Stomach smooth muscle (tissue), 2 donors: ENCODE measurements around the gene TNFSF15.
"Not testable (repeated sequence)": the region's sequence is repeated elsewhere in the genome, so short reads cannot be mapped to it uniquely, and the experiment has no call there.

Experiments
- H3K27ac ChIP-seq: one replicate; pipeline ENCODE4 v1.7.0; 2013; ENCODE audit warnings: mild to moderate bottlenecking, low read length, inconsistent platforms
- H3K27me3 ChIP-seq, 2 donors: one replicate each; pipeline ENCODE4 v1.7.0; 2013; ENCODE audit warnings: low read length in 2 of 2; ENCODE audit not compliant: insufficient read depth in 2 of 2, control insufficient read depth in 1 of 2
- H3K36me3 ChIP-seq, 2 donors: one replicate each; pipeline ENCODE4 v1.7.0; 2013; ENCODE audit warnings: low read length in 2 of 2; ENCODE audit not compliant: control insufficient read depth in 2 of 2, insufficient read depth in 2 of 2
- H3K4me1 ChIP-seq: one replicate; pipeline ENCODE4 v1.7.0; 2013; ENCODE audit warnings: low read length; ENCODE audit not compliant: control insufficient read depth, insufficient read depth
- H3K4me3 ChIP-seq, 2 donors: one replicate each; pipeline ENCODE4 v1.7.0; 2013; ENCODE audit warnings: low read length in 2 of 2
- H3K9ac ChIP-seq, 2 donors: one replicate each; pipeline ENCODE4 v1.7.0; 2013; ENCODE audit warnings: low read length in 2 of 2, mild to moderate bottlenecking in 1 of 2
- H3K9me3 ChIP-seq, 2 donors: one replicate each; pipeline ENCODE4 v1.7.0; 2013; ENCODE audit warnings: low read length in 2 of 2; ENCODE audit not compliant: control insufficient read depth in 2 of 2
- donor health status: healthy.
- donor health status: Pancreatic carcinoma.

TNFSF15 gene

GRCh38 chr9:114746591-114747346 is 59.1 kb downstream of the TNFSF15 start:
- Histone ChIP-seq H3K4me3 (no peak overlapping the region), H3K4me1 (no peaks in the 10 kb centered on the region), H3K27ac (no peak overlapping the region), H3K36me3 (no peaks in the 10 kb centered on the region), H3K9ac (no peak overlapping the region), H3K27me3 (no peaks in the 10 kb centered on the region), H3K9me3 (no peaks in the 10 kb centered on the region)

GRCh38 chr9:114745879-114746550 is 59.8 kb downstream of the TNFSF15 start:
- Histone ChIP-seq H3K4me3 (no peak overlapping the region), H3K9ac (no peak overlapping the region), H3K9me3 (no peaks in the 10 kb centered on the region), H3K4me1 (no peaks in the 10 kb centered on the region), H3K27ac (no peak overlapping the region), H3K36me3 (no peaks in the 10 kb centered on the region), H3K27me3 (no peaks in the 10 kb centered on the region)

DNA sequence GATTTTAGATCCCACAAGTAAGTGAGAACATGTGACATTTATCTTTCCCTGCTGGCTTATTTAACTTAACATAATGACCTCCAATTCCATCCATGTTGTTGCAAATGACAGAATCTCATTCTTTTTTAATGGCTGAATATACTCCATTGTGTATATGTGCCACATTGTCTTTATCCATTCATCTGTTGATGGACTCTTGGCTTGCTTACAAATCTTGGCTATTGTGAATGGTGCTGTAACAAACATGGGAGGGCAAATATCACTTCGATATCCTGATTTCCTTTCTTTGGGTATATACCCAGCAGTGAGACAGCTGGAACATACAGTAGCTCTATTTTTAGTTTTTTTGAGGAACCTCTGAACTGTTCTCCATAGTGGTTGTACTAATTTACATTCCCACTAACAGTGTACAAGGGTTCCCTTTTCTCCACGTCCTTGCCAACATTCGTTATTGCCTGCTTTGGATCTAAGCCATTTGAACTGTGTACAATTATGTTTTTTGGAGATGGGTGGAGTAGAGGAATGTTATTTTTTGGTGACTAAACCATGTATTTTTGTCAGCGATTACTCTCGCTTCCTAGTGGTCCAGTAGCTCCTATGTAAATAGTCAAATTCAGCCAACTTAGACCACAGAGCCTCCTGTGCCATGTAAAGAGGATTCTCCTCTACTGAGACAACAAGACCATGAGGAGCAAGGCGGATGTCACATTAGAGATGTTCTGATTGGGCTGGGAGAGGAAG is 60.6 kb downstream of the TNFSF15 start:
- no peak overlapping the region for H3K27ac ChIP-seq
- H3K9me3 ChIP-seq: no peaks in the 10 kb centered on the region
- H3K4me1 ChIP-seq: no peaks in the 10 kb centered on the region
- no peak overlapping the region for H3K9ac ChIP-seq
- no peak overlapping the region for H3K4me3 ChIP-seq
- H3K27me3 ChIP-seq: no peaks in the 10 kb centered on the region
- no peaks in the 10 kb centered on the region for H3K36me3 ChIP-seq

DNA sequence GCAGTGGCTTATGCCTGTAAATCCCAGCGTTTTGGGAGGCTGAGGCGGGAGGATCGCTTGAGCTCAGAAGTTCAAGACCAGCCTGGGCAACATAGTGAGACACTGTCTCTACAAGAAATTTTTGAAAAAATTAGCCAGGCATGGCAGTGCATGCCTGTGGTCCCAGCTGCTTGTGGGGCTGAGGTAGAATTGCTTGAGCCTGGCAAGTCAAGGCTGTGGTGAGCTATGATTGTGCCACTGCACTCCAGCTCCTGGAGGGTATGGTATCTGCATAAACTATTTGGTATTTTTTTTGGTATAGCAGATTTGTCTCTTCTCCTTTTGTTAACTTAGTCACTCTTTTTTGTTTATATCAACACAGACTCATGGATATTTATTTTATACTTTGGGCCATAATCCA is 62.4 kb downstream of the TNFSF15 start:
- no peaks in the 10 kb centered on the region for H3K36me3 ChIP-seq
- no peak overlapping the region for H3K4me3 ChIP-seq
- no peaks in the 10 kb centered on the region for H3K9me3 ChIP-seq
- H3K27ac ChIP-seq: no peak overlapping the region
- no peaks in the 10 kb centered on the region for H3K27me3 ChIP-seq
- H3K4me1 ChIP-seq: no peaks in the 10 kb centered on the region
- no peak overlapping the region for H3K9ac ChIP-seq

DNA sequence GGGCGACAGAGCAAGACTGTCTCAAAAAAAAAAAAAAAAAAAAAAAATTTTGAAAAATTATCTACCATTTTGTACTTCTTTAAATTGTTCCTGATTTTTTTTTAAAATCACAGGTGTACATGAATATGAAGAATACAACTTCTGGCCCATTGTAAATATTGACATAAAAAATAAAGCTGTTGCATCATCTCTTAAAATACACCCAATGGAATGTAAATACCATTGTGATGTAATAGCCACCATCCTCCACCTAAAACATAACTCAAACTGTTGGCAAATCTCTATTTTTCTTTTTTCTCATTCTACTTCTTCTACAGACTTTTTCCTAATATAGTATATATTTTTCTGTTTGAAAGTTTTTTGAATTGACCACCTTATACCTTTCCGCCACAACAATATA is 62.9 kb downstream of the TNFSF15 start:
- H3K9me3 ChIP-seq: no peaks in the 10 kb centered on the region

GRCh38 chr9:114741521-114741920 is 64.3 kb downstream of the TNFSF15 start:
- H3K9me3 ChIP-seq, H3K27ac ChIP-seq, H3K9ac ChIP-seq, H3K36me3 ChIP-seq, H3K27me3 ChIP-seq, H3K4me1 ChIP-seq, H3K4me3 ChIP-seq: not testable (repeated sequence)

More for the DNA sequence above, 62.9 kb downstream of the TNFSF15 start:
- no peak overlapping the region for H3K4me3 ChIP-seq
- no peaks in the 10 kb centered on the region for H3K36me3 ChIP-seq
- H3K27me3 ChIP-seq: no peaks in the 10 kb centered on the region
- no peaks in the 10 kb centered on the region for H3K4me1 ChIP-seq
- no peak overlapping the region for H3K9ac ChIP-seq
- no peak overlapping the region for H3K27ac ChIP-seq

DNA sequence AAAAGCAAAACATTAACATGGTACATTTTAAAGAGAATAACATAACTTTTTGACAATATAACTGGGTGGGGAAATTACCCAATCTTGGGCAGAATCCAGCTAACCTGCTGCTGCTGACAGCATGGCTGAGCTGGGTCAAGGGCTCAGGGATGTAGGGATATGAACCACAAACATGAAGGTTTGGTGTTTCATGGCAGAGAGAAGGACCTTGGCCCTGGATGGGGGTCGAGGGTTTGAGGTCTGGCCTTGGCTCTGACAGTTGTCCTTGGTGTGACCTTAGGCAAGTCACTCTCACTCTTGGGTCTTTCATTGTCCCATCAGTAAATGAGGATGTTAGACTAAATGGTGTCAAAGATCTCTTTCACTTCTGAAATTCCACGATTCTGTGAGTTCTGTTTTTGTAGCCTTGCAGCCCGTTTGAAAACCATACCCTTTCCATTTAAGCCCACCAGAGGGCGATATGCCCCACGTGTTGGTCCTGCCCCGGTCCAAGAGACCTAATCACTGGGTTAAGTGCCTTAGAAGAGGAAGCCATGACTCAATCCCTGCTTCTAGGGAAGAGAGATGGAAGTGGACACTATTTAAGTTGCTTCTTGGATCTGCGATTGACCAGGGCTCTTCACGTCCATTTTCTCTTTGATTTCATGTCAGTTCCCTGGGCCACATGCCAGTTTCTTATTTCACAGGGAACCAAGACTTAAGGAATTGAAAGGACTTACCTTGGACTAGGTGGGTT is 67.1 kb downstream of the TNFSF15 start:
- H3K9ac ChIP-seq: no peak overlapping the region
- no peaks in the 10 kb centered on the region for H3K36me3 ChIP-seq
- H3K4me3 ChIP-seq: no peak overlapping the region
- H3K27me3 ChIP-seq: no peaks in the 10 kb centered on the region
- no peaks in the 10 kb centered on the region for H3K9me3 ChIP-seq
- H3K4me1 ChIP-seq: no peaks in the 10 kb centered on the region
- no peak overlapping the region for H3K27ac ChIP-seq

- Histone ChIP-seq H3K27ac (no peak overlapping the region), H3K4me3 (no peak overlapping the region), H3K9ac (no peak overlapping the region), H3K36me3 (no peaks in the 10 kb centered on the region), H3K9me3 (no peaks in the 10 kb centered on the region), H3K27me3 (no peaks in the 10 kb centered on the region), H3K4me1 (no peaks in the 10 kb centered on the region)
Observed at GRCh38 chr9:114737847-114738246, 68.0 kb downstream of the TNFSF15 start.

GRCh38 chr9:114737118-114737517 is 68.7 kb downstream of the TNFSF15 start:
- H3K4me3 ChIP-seq: no peak overlapping the region
- no peaks in the 10 kb centered on the region for H3K27me3 ChIP-seq
- no peaks in the 10 kb centered on the region for H3K4me1 ChIP-seq
- no peaks in the 10 kb centered on the region for H3K36me3 ChIP-seq
- H3K9ac ChIP-seq: no peak overlapping the region
- H3K9me3 ChIP-seq: no peaks in the 10 kb centered on the region
- H3K27ac ChIP-seq: no peak overlapping the region

GRCh38 chr9:114735704-114736103 is 70.1 kb downstream of the TNFSF15 start:
- Histone ChIP-seq H3K27me3 (no peaks in the 10 kb centered on the region), H3K9ac (no peak overlapping the region), H3K36me3 (no peaks in the 10 kb centered on the region), H3K4me1 (no peaks in the 10 kb centered on the region), H3K9me3 (no peaks in the 10 kb centered on the region), H3K4me3 (no peak overlapping the region), H3K27ac (no peak overlapping the region)
